ENCODE measurements around the gene MRPS7. TPM values are rescaled to one million over a fixed set of nuclear protein-coding genes. Genes with fewer than 3 reads are reported as not detected.

MRPS7 gene
- total RNA-seq, 1 experiment from 2014 or later = 103 TPM

GRCh38 chr17:75241996-75242460, 19.7 kb upstream of the MRPS7 start:
- ChIA-PET POLR2A (ENCODE audit: low non-redundant PET) (no interaction called here), CTCF (no interaction called here)
- TF ChIP-seq CTCF (conservative IDR thresholded peaks at IDR 0.05; ENCODE audit: low read depth, low read length) (no peak), EZH2 (IDR thresholded peaks at IDR 0.05; ENCODE audit: borderline replicate concordance, low read depth, low read length, poor library complexity, severe bottlenecking) (no peak)
- DNase-seq (ENCODE audit: low spot score) = no peak
- H3K27ac ChIP-seq (ENCODE audit: low read depth, low read length, poor library complexity, severe bottlenecking) = no peak overlapping the region
- no peaks in the 10 kb centered on the region for H3K9me3 ChIP-seq (ENCODE audit: low read depth, low read length, poor library complexity, severe bottlenecking)
- H3K27me3 ChIP-seq (replicated peaks; ENCODE audit: insufficient read depth, low read depth, low read length, poor library complexity) = no peaks in the 10 kb centered on the region
- intact Hi-C loops (cut with micrococcal nuclease; ENCODE audit: unreplicated experiment) = no loop called here
- H3K36me3 ChIP-seq (ENCODE audit: insufficient read depth, low read length, poor library complexity, severe bottlenecking) = peaks cover 84% of the 10 kb centered on the region
- no peak overlapping the region for H3K4me3 ChIP-seq (ENCODE audit: low read depth, low read length, poor library complexity, severe bottlenecking)
- H3K4me1 ChIP-seq (ENCODE audit: insufficient read depth, low read length, poor library complexity, severe bottlenecking) = peaks cover 6% of the 10 kb centered on the region
- no TSS peak for BruUV-seq (replicated peaks)

- TF ChIP-seq EZH2 (IDR thresholded peaks at IDR 0.05; ENCODE audit: borderline replicate concordance, low read depth, low read length, poor library complexity, severe bottlenecking) (no peak), CTCF (conservative IDR thresholded peaks at IDR 0.05; ENCODE audit: low read depth, low read length) (no peak)
- Histone ChIP-seq H3K27ac (ENCODE audit: low read depth, low read length, poor library complexity, severe bottlenecking) (no peak overlapping the region), H3K9me3 (ENCODE audit: low read depth, low read length, poor library complexity, severe bottlenecking) (no peaks in the 10 kb centered on the region), H3K4me3 (ENCODE audit: low read depth, low read length, poor library complexity, severe bottlenecking) (no peak overlapping the region), H3K36me3 (ENCODE audit: insufficient read depth, low read length, poor library complexity, severe bottlenecking) (peaks cover 79% of the 10 kb centered on the region), H3K27me3 (replicated peaks; ENCODE audit: insufficient read depth, low read depth, low read length, poor library complexity) (no peaks in the 10 kb centered on the region), H3K4me1 (ENCODE audit: insufficient read depth, low read length, poor library complexity, severe bottlenecking) (peaks cover 6% of the 10 kb centered on the region)
- CTCF ChIA-PET = interaction anchor here (0.6 kb wide), 1 partner anchor 120 kb away, joined by 4 read pairs; no protein-coding TSS in a partner anchor
- no peak for DNase-seq (ENCODE audit: low spot score)
- BruUV-seq (replicated peaks) = no TSS peak
- POLR2A ChIA-PET (ENCODE audit: low non-redundant PET) = interaction anchor here (0.6 kb wide), 1 partner anchor 13 kb away, joined by 11 read pairs; no protein-coding TSS in a partner anchor
- intact Hi-C loops (cut with micrococcal nuclease; ENCODE audit: unreplicated experiment) = no loop called here
These were observed 19.1 kb upstream of the MRPS7 start for GRCh38 chr17:75242461-75243042.

- ChIA-PET CTCF (no interaction called here), POLR2A (ENCODE audit: low non-redundant PET) (no interaction called here)
- TF ChIP-seq EZH2 (IDR thresholded peaks at IDR 0.05; ENCODE audit: borderline replicate concordance, low read depth, low read length, poor library complexity, severe bottlenecking) (no peak), CTCF (conservative IDR thresholded peaks at IDR 0.05; ENCODE audit: low read depth, low read length) (no peak)
- peaks cover 63% of the 10 kb centered on the region for H3K36me3 ChIP-seq (ENCODE audit: insufficient read depth, low read length, poor library complexity, severe bottlenecking)
- H3K4me3 ChIP-seq (ENCODE audit: low read depth, low read length, poor library complexity, severe bottlenecking) = no peak overlapping the region
- no peak overlapping the region for H3K27ac ChIP-seq (ENCODE audit: low read depth, low read length, poor library complexity, severe bottlenecking)
- H3K9me3 ChIP-seq (ENCODE audit: low read depth, low read length, poor library complexity, severe bottlenecking) = no peaks in the 10 kb centered on the region
- BruUV-seq (replicated peaks) = no TSS peak
- intact Hi-C loops (cut with micrococcal nuclease; ENCODE audit: unreplicated experiment) = no loop called here
- DNase-seq (ENCODE audit: low spot score) = no peak
- H3K4me1 ChIP-seq (ENCODE audit: insufficient read depth, low read length, poor library complexity, severe bottlenecking) = peaks cover 6% of the 10 kb centered on the region
- no peaks in the 10 kb centered on the region for H3K27me3 ChIP-seq (replicated peaks; ENCODE audit: insufficient read depth, low read depth, low read length, poor library complexity)
These were observed 17.4 kb upstream of the MRPS7 start for GRCh38 chr17:75244133-75244866.

Data from A673 (cell line).